T-helper 1 cell (primary cell): ENCODE measurements around the gene KRT4.
"Not testable (repeated sequence)": the region's sequence is repeated elsewhere in the genome, so short reads cannot be mapped to it uniquely, and the experiment has no call there.

ENCODE experiments used
- DNase-seq, 5 donors: peaks; one replicate each; pipeline ENCODE4 v3.0.0-alpha.2; 2012 to 2020
- total RNA-seq, 4 donors: gene quantifications; one replicate each; lab custom pipeline; 2026; lab: John Stamatoyannopoulos, UW

The KRT4 gene
- total RNA-seq, result 0 reads per million in 4 donors

DNA sequence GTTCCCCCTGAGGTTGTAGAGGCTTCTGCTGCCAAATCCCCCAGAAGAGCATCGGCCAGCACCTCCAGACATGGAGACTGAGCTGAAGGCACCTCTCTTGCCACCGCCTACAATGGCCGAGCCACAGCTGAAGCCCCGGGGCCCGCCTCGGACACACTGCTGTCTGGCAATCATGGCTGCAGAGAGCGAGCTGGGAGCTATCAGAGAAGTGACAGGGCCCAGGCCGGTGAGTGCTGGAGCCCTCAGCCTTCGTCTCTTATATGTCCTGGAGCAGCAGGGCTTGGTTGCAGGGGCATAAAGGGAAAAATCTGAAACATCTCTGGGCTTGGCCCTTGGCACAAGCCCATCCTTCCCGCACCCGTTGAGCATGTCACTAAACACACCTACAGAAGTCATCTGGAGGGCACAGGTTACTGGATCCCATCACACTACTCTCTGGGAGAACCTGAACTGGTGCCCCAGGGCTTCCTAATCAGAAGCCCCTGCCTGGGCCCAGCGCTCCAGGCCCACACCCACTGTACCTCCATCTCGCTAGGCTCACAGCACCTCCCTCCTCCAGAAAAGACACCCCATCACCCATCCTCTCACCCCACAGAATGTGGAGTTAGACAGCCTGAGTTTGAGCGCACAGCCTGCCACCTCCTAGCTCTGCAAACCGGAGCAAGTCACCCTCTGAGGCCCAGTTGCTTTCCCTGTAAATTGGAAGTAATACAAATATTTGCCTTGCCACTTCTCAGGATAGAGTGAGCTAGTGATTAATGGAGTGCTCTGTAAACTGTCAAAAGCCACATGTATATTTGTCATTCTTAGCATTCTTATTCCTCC is at the start of gene KRT4:
TSS of gene KRT4 (minus strand) at position 232 of the 825 bp plus-strand sequence. CDS start at position 174, 58 bp downstream.
- DNase-seq, result no peak

DNA sequence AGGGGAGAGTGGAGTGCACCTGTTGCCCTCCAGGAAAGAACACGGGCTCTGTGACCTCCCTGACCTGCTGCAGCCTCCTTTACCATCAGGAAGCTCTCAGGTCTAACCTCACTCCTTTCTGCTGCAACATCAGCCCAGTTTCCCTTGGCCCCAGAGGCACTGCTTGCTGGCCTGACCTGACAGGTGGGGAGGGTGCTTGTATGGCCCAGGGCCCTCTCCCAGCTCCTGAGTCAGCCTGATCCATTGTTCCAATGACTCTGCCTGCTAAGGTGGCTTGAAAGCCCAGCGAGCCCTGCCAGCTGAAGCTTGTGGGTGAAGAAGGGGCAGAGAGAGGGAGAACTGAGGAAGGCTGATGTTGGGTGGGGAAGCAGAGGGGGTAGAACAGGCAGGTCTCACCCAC is 48.1 kb upstream of the KRT4 start:
- no peak for DNase-seq

DNA sequence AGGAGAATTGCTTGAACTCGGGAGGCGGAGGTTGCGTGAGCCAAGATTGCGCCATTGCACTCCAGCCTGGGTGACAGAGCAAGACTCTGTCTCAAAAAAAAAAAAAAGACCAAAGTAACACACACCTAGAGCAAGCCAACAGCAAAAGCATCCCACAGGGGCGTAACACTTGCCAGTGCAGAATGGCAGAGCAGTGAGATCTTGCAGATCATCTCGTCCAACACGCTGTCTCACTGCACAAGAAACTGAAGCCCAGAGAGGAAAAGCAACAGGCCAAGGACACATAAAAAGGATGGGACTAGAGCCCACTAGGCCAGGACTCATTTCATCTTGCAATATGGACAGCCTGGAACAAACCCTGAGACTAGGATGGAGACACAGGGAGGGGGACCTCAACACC is 47.6 kb upstream of the KRT4 start:
- DNase-seq, result no peak

DNA sequence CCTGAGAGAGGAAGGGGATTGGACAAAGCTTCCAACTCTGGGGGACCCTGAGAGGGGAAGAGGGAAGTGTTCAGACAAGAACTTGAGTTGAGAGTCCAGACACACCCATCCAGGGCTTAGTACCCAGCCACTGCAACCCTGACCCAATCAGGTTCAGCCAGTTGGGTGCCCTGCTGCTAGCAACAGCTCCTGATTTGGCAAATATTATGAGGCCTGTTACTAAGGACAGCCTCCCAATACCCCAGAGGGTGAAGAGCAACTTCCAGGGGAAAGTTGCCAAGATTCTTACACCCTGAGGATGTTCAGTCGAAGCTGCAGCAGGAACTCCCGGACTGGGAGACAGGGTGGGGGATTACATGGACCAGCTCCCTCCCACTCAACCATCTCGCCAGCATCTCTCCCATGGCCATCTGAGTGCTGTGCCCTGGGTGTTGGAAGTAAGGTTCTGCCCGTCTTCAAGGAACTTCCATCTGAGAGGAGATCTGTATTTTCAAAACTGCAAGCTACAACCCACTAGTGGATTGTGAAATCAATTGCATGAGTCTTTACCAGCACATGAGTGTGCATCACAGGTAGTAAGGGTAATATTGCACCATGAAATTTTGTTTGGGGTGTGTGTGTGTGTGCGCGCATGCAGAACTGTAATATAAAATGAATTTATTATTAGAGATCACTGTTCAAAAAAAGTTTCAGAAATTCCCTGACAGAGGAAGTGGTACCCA is 46.3 kb upstream of the KRT4 start:
- DNase-seq, result no peak

DNA sequence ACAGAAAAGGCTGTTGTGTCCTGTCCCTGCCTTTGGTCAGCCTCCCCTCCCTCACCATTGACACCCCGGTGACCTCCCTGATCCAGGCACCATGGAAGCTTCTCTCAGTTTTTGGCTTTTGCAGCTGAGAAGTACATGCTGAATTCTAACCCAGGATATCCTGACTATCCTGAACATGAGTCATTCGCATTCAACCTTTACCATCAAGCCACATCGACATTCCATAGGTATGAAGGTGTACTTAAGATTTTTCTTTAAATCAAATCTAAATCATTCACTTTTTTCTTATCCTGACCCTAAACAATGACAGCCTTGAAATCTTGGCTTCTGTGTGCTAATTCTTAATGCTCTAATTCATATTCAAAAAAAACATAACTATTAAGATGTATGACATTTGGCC is 43.6 kb upstream of the KRT4 start:
- no peak for DNase-seq

DNA sequence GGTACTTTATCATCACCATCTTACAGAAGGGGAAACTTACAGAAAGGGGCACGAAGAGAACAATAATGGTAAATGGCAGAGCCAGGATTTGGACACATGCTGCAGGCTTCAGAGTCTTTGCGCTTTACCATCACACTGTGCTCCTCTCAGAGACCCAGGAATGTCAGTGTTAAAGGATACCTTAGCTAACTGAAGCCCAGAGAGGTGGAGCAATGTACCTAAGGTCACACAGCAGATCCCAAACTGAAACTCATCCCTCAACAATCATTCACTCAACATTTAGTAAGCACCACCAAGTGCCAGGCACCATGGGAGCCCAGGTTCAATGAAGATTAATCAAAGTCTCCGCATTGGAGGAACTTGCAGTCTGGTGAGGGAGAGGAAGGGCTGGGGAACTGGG is 42.9 kb upstream of the KRT4 start:
- no peak for DNase-seq

DNA sequence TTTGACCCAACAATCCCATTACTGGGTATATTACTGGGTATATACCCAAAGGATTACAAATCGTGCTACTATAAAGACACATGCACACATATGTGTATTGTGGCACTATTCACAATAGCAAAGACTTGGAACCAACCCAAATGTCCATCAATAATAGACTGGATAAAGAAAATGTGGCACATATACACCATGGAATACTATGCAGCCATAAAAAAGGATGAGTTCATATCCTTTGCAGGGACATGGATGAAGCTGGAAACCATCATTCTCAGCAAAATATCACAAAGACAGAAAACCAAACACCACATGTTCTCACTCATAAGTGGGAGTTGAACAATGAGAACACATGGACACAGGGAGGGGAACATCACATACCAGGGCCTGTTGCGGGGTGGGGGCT is 42.2 kb upstream of the KRT4 start:
- not testable (repeated sequence) for DNase-seq

DNA sequence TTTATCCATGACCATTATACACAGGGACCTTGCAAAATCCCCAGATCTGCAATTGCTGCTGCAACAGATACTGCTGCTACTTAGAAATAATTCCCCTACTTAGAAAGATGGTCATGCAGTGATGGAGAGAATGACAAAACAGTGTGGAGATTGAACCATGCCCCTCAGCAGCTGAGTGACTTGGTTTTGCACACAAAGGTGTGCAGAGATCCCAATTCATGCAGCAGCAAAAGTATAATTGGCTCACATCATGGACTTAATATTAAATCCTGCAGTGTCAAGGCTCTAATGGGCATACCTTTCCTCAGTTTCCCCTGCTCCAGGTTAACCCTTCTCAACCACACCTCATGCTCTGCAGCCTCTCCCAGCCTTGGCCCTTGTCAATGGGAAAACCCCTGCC is 37.9 kb upstream of the KRT4 start:
- DNase-seq, result no peak

DNA sequence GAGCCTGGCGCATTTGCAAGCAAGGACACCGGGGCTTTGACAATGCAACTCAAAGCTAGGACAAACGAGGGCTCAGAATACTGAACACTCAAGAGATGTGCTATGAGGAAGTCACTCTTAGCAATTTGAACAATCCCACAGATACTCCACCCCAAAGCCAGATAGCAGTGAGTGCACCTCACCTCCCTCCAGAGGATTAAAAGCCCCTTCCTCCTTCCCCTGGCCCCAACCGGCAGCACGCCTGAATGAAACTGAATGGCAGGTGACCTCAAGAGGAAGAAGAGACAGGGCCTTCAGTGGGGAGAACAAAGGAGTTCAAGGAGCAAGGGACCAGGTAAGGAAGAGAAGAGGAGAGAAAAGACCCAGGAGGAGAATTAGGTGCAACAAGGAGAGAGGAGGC is 36.8 kb upstream of the KRT4 start:
- no peak for DNase-seq

DNA sequence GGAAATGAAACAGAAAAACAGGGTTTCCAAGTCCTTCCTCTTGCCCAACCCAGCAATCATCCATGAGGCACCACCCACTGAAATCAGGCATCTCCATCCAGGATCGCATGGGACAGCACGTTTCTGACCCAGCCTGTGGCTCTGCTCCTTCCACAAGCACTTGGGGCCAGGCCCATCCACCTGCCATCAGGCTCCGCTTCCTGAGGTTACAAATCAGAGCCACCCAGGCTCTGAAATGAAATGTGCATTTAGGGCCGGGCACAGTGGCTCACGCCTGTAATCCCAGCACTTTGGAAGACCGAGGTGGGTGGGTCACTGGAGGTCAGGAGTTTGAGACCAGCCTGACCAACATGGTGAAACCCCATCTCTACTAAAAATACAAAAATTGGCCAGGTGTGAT is 35.6 kb upstream of the KRT4 start:
- DNase-seq, result no peak

DNA sequence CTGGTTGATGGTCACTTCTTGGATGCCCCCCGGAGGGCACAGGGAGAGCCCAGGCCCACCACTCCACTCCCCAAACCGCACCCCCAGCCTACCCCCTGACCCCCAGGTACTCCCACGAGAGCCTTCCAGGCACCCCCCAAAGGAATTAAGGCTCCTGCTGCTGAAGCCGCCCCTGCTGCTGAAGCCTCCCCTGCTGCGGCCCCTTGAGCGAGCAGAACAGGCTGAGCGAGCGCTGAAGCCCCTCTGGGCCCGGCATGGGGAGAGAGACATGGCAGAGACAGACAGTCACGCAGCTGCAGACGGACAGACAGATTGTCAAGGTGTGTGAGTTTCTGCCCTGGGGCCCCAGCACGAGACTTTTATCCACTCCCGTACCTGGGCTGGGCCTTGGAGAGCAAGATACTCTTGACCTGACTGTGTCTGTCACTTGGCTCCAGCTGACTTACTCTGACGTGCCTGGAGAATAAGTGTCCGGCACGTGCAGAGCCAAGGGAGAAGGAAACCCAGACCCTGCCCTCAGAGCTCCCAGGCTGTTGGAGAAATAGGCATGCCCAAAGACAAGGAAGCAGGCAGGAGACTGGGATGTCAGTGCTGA is 34.8 kb upstream of the KRT4 start, which contains the start of gene KRT78:
TSS of gene KRT78 (minus strand) at position 334 of the 595 bp plus-strand sequence. CDS start at position 270, 64 bp downstream.
- DNase-seq, result no peak

DNA sequence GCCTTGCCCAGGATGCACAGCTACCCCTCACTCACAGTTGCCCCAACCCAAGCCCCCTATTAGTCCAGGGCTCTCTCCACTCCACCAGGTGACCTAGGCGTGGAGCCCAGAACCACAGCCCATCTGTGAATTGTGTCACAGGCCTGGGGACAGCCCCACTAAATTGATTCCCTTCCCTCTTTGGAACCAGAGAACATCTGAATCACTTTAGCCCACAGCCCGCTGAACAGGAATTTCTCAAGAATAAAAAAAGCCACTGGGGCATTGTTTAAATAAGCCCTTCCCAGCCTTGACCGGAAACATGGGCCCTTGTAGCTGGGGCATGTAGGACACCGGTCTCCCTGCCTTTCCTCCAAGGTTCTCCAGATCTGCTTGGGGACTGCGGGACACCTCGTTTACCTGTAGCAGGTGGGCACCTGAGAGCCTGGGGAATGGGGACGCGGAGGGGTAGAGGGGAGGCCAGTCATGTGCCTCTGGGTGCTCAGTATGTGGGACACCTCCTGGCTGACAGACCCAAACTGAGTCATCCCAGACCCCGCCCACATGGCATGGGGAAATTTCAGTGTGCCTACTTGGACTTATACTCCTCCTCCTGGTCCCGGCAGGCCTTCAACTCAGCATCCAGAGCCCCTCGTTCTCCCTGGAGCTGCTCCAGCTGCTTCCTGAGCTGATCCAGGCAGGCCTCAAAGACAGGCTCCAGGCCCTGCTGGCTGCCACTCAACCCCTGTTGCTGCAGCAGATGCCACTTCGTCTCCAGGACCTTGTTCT is 33.6 kb upstream of the KRT4 start:
- no peak for DNase-seq

DNA sequence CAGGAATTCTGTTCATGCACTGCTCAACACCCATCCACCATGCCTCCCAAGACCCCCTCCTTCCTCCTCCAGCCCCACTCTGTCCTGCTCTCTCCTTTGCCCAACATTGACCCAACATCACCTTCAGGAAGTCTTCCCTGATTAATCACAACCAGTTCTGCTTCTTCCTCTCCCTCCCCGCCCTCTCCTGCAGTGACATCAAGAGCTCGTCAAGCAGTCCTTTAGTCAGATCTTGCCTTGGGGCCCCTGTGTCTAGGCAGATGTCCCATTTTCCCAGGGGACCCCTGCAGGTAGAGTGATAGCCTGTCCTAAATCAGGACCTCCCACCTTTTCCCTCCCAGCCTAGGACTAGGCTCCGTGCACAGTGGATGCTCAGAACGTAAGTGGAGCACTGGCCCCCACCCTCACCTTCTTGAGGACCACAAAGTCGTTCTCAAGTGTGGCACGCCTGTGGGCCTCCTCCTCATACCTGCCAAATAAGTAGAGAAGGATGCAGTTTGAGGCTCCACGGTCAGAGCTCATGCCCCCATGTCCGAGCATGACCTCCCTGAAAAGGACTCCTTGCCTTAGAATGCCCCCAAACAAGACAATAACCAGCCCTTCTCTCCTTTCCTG is 32.5 kb upstream of the KRT4 start:
- no peak for DNase-seq

DNA sequence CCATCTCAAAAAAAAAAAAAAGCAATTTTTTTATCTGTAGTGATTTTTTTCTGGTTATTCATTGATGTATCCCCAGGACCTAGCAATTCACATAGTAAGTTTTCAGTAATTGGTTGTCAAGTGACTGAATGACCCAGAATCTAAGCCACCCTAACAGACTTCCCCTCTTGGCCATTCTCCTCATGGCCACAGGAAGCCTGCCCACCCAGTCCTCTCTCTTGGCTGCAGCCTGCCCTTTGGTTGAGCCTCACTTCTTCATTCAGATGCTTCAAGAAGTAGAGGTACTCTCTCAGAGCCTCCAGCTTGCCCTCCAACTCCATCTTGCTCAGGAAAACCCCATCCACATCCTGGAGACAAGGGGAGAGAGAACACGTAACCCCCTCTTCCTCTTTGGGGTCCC is 32.0 kb upstream of the KRT4 start:
- no peak for DNase-seq

DNA sequence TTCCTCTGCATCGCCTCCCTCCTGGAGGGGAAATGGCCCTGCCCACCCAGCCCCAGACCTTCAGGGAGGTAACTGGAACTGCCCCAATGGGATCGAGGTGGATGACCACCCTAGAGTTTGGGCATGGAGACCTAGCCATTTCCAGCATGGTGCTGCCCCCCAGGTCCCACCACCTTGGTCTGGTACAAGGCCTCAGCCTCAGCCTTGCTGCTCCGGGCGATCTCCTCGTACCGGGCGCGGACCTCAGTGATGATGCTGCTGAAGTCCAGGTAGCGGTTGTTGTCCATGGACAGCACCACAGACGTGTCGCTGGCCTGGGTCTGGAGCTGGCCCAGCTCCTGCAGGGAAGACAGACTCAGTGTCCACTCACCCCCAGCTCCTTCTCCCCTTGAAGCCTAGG is 30.5 kb upstream of the KRT4 start:
- no peak for DNase-seq

DNA sequence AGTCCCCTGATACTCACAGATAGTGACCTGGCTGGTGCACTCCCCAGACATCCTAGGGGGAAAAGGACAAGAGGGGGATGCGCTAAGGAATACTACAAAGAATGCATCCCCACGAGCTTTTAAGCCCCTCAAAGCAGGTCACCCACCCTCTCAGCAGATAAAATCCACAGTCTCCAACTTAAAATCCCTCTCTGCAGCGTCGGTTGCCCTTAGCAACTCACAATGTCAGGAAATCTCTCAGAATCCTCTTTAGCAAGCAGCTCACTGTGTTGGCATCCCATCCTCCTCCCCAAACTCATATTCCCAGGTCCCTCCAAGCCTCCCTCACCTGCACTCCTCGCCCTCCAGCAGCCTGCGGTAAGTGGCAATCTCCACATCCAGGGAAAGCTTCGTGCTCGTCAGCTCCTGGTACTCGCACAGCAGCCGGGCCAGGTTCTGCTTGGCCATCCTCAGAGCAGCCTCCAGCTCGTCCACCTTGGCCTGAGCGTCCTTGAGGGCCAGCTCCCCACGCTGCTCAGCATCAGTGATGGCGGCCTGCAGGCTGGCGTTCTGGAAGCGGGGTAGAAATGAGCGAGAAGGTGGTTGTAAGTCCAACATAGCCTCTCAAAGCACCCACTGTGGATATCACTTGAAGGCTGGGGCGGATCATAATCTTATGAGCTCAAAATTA is 25.7 kb upstream of the KRT4 start:
- no peak for DNase-seq

DNA sequence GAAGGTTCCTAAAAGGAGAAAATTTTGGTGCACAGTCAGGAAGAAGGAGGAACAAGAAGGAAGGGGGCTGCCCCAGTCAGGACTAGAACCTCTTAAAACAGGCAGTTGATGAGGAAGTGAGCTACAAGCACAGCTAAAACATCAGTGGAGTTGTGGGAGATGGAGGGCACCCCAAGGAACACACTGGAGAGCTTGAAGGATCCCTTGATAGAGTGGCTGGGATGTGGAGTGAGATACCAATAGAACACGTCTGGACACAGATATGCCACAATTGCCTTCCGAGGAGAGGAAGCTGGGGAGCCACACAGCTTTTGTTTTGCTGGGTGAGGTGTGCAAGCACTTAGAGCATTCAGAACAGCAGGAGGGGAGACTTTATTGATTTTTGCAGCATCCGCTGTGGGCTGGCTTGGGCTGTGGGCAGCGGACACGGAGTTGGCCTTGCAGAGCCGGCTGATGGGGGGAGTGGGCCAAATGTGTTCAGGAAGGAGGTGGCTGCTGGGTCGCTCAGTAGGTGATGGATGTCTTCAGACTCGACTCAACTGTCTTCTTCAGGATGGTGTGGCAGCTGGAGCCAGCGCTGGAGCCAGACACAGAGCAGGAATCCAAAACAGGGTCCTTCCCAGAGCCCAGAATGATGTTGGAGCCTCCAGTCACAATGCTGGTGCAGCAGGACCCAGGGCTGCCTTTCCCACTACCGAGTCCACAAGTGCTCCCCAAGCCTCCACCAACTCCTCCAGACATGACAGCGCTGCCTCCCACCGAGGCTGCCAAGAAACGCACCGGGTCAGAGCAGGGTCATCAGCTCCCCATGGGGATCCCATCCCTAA is 24.9 kb upstream of the KRT4 start:
- no peak for DNase-seq

DNA sequence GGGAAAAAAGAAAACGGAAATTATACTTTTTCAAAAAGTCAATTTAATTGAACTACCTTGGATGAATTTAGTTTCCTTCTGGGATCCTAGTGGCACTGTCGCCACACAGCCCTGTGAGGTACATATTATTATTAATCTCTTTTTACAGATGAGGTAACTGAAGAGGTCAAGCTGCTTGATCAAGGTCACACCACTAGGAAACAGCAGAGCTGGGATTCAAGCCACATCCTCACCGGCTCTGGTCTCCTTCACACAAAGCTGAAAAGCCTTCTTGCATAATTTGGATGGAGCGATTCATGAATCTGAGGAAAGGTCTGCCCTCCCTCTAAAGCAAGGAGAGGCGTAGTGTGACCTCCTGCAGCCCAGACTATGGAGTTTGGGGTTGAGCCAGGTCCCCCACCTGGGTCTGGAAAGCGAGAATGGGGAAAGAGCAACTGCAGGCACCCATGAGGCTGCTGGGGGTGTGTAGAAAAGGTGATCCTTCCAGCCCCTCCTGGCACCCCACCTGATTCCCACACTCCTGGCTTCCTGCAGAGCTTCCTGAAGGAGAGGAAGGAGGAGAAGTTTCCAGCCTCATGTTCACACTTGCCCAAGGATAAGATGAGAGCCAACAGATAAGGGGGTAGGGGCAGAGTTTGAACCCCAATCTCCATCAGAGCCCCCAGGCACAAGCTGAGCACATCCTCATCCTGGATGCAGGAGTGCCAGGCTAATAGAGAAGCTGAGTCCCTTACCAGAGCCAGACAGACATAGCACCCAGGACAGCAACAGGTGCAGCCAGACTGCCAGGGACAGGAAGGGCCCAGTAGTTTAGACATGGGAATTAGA is 24.1 kb upstream of the KRT4 start:
- DNase-seq, result no peak

DNA sequence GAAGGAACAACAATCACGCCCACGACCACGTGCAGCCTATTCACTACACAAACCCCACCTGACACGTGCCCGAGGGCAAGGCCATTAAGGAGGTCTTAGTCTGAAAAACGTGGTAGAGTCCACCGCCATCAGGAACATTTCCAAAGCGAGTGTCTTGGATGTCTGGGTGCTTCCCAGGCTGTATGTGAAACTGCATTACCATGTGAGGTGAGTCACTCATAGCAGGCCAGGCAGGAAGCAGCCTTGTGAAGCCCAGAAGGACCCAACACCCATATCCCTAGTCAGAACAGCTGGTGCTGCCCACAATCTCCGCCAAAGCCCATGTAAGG is 23.5 kb upstream of the KRT4 start:
- DNase-seq, result no peak
